ENCODE data around the gene TPD52L1. TPM values are rescaled to one million over a fixed set of nuclear protein-coding genes. Genes with fewer than 3 reads are reported as not detected.

Gene TPD52L1
- total and polyA plus RNA-seq, 2 of the 13 experiments (the other 11 are each of a cell fraction or from before 2014, with no cell fraction given) = 0.49 to 0.53 TPM

DNA sequence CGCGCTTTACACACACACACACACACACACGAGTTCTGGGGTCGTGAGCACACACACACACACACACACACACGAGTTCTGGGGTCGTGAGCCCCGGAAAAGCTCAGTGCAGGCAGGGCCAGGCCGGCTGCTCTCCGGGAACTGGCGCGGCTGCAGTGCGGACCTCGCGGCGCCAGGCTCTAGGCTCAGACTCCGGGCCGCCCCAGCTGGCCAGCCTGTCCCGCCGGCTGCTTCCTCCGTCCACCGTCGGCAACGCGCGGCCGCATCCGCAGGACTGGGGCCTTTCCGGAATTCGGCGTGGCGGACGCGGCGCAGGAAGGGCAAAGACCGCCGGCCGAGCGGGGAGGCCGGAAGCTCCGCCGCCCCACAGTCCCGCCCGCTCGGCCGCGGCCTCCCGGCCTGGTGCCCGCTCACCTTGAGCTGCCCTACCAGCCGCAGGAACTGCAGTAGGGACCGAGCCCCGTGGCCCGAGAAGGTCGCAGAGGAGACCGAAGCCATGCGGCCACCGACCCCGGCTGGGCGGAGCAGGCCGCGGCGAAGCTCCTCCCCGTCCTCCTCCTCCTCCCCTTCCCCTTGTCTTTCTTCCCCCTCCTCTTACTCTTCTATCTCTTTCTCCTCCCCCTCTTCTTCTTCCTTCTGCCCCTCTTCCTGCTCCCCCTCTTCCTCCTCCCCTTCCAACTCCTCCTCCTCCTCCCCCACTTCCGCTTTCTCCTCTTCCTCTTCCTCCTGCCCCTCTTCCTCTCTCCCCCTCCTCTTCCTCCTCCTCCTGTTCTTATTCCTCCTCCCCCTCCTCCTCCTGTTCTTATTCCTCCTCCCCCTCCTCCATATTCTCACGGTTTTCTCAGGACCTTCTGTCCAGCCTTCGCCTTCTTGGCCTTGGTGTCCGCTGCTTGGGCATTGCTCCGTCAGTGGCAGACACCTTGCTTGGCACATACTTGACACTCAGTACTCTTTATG lies 148.1 kb downstream of the TPD52L1 start, which contains the start of gene HDDC2 (continued):
- peak; percentile 84; the same call in 1 of the 2 replicates for TF ChIP-seq ZNF138 (CRISPR knock-in tag; IDR thresholded peaks at IDR 0.05; ENCODE audit: low read depth)
- peak; percentile 85 for TF ChIP-seq CCDC6 (CRISPR knock-in tag; IDR thresholded peaks at IDR 0.05)
- no peak for TF ChIP-seq FOXA1 (IDR thresholded peaks at IDR 0.05)
- TF ChIP-seq FOXA1 (CRISPR knock-in tag; IDR thresholded peaks at IDR 0.05) = peak; percentile 1; the same call in 1 of the 2 replicates
- TF ChIP-seq SPEN (CRISPR knock-in tag; IDR thresholded peaks at IDR 0.05; ENCODE audit: low read depth) = peak; percentile 99
- peak; percentile 97 for TF ChIP-seq ESRRA (CRISPR knock-in tag; IDR thresholded peaks at IDR 0.05; ENCODE audit: low read depth)
- TF ChIP-seq, protein P1, sequence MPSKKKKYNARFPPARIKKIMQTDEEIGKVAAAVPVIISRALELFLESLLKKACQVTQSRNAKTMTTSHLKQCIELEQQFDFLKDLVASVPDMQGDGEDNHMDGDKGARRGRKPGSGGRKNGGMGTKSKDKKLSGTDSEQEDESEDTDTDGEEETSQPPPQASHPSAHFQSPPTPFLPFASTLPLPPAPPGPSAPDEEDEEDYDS (CRISPR knock-in tag; IDR thresholded peaks at IDR 0.05) = no peak
- no peak for TF ChIP-seq FLYWCH1 (CRISPR knock-in tag; IDR thresholded peaks at IDR 0.05)
- TF ChIP-seq ZFP37 (CRISPR knock-in tag; IDR thresholded peaks at IDR 0.05; ENCODE audit: borderline replicate concordance) = peak; percentile 74; the same call in 1 of the 2 replicates
- peak; percentile 99 for TF ChIP-seq ZFP82 (CRISPR knock-in tag; IDR thresholded peaks at IDR 0.05; ENCODE audit: borderline replicate concordance)
- TF ChIP-seq REXO4 (CRISPR knock-in tag; IDR thresholded peaks at IDR 0.05; ENCODE audit: borderline replicate concordance) = peak; percentile 93
- TF ChIP-seq, protein P2, sequence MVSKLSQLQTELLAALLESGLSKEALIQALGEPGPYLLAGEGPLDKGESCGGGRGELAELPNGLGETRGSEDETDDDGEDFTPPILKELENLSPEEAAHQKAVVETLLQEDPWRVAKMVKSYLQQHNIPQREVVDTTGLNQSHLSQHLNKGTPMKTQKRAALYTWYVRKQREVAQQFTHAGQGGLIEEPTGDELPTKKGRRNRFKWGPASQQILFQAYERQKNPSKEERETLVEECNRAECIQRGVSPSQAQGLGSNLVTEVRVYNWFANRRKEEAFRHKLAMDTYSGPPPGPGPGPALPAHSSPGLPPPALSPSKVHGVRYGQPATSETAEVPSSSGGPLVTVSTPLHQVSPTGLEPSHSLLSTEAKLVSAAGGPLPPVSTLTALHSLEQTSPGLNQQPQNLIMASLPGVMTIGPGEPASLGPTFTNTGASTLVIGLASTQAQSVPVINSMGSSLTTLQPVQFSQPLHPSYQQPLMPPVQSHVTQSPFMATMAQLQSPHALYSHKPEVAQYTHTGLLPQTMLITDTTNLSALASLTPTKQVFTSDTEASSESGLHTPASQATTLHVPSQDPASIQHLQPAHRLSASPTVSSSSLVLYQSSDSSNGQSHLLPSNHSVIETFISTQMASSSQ (IDR thresholded peaks at IDR 0.05; ENCODE audit: low read depth) = no peak
- TF ChIP-seq, protein P2 (CRISPR knock-in tag; IDR thresholded peaks at IDR 0.05; ENCODE audit: borderline replicate concordance) = peak; percentile 83
- no peak for TF ChIP-seq MATR3 (CRISPR knock-in tag; IDR thresholded peaks at IDR 0.05)
- TF ChIP-seq ZNF432 (CRISPR knock-in tag; IDR thresholded peaks at IDR 0.05; ENCODE audit: borderline replicate concordance) = no peak
- peak; percentile 99 for TF ChIP-seq ZFY (CRISPR knock-in tag; IDR thresholded peaks at IDR 0.05)
- TF ChIP-seq ZBTB7B (CRISPR knock-in tag; IDR thresholded peaks at IDR 0.05) = peak; percentile 65; the same call in 1 of the 2 replicates
- TF ChIP-seq CEBPB (IDR thresholded peaks at IDR 0.05; ENCODE audit: borderline replicate concordance, low read depth, low read length) = no peak
- no peak for TF ChIP-seq NR2F1 (CRISPR knock-in tag; IDR thresholded peaks at IDR 0.05)
- peak; percentile 79; the same call in 1 of the 2 replicates for TF ChIP-seq ZNF24 (IDR thresholded peaks at IDR 0.05)
- TF ChIP-seq ZZZ3 (CRISPR knock-in tag; IDR thresholded peaks at IDR 0.05; ENCODE audit: borderline replicate concordance) = peak; percentile 51; the same call in 1 of the 2 replicates
- TF ChIP-seq, protein P3, sequence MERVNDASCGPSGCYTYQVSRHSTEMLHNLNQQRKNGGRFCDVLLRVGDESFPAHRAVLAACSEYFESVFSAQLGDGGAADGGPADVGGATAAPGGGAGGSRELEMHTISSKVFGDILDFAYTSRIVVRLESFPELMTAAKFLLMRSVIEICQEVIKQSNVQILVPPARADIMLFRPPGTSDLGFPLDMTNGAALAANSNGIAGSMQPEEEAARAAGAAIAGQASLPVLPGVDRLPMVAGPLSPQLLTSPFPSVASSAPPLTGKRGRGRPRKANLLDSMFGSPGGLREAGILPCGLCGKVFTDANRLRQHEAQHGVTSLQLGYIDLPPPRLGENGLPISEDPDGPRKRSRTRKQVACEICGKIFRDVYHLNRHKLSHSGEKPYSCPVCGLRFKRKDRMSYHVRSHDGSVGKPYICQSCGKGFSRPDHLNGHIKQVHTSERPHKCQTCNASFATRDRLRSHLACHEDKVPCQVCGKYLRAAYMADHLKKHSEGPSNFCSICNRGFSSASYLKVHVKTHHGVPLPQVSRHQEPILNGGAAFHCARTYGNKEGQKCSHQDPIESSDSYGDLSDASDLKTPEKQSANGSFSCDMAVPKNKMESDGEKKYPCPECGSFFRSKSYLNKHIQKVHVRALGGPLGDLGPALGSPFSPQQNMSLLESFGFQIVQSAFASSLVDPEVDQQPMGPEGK (CRISPR knock-in tag; IDR thresholded peaks at IDR 0.05) = peak; percentile 47
